ENCODE results near the gene PKNOX2.

The PKNOX2 gene

DNA sequence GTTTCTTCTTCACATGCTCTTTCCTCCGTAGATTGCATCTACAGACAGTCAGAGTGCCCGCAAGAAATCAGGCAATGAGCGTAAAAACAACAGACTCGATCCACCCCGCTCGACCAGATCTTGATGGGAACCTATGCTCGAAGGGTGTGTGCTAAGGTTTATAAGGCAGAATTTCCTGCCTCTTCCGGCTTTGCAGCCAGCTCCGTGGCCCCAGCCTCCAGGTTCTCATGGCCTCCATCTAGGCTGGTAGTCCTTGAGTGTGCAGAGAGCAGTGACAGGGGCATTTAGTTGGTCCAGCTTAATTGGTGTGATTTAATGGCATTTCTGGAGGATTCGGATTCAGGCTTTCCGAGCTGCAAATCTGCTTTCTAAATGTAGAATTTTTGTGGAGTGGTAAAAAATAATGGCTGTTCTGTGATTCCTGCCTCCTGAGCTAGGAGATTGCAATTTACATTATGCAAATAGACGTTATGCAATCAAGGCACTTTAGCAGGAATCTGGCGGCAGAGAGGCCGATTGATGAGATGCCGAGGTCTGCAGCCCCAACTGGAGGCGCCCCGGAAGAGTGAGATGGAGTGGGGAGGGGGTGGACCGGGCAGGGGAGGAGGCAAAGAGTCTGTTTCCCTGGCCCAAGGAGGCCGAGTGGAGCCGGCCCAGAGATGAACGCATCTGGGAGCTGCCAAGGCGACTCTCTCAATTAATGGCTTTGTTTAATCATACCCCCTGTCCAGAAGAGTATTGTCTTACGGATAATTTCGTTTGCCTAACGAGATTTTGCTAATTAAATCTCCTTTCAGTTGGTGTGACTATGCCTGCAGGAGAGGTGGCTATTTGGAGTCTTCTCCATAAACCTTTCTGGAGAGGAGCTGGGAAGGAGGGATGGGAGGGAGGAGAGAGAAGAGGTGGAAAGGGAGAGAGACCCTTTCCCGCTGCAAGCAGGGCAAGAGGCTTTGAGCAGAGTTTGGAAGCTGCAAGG lies 75.3 kb downstream of the PKNOX2 start:
- DNase-seq: no peak

DNA sequence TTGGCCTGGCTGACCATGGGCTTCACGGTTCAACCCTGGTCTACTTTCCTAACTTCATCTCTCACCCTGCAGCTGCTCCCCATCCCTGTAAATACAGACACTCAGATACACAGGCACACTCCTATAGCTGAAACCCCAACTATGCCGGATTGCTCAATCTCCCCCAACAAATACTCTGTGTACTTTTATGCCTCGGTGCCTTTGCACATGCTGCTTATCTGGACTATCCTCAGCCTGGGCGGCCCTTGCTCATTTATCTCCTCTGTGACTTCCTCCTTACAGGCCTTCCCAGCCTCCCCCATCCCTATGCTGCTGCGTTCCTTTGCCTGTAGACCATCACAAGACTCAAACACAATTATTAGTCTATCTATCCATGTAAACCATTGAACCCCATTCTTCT lies 76.6 kb downstream of the PKNOX2 start:
- DNase-seq: no peak

DNA sequence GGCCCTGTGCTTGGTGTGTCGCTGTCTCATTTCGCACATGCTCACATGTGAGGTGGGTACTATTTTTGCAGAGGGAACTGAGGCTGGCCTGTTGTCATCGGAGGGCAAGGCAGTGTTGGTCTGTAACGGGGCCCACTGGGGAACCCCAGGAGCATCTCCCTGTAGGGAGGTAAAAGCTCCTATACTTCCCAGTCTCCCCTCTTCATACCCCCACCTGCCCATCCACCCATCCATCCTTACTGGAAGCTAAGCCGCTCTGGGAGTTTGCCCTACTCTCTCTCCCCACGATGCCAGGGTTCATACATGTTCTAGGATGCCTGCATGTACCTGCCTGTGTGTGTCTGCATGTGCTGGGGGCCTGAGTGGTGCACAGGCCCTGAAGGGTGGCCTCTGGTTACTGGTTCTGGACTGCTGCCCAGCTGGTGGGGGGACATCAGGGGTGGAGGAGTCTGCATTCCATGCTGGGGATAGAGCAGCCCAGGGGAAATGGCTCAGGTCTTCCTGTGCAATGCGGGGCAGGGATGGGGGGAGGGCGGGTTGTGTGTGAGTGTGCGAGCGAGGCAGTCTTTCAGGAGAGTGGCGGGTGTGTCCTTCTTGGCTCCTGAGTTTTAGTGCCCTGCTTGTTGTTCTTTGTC lies 77.7 kb downstream of the PKNOX2 start:
- no peak for DNase-seq

DNA sequence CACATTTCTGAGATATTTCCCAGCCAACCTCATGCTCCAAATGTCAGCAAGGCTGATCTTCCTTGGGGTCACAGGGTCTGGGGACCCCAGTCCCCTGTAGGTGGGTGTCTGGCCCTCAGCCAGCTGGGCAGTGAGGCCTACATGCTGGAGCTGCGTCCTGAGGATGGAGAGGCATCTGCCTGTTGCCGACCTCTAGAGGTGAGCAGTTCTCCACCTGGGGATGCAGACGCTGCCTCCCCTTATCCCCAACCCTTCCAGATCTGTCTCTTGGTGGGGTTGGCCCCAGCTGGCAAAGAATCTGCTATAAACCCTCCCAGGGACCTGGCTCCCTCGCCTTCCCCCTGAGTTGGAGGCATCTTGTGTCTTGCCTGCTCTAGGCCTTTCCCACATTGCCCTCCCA lies 79.6 kb downstream of the PKNOX2 start:
- DNase-seq: no peak

DNA sequence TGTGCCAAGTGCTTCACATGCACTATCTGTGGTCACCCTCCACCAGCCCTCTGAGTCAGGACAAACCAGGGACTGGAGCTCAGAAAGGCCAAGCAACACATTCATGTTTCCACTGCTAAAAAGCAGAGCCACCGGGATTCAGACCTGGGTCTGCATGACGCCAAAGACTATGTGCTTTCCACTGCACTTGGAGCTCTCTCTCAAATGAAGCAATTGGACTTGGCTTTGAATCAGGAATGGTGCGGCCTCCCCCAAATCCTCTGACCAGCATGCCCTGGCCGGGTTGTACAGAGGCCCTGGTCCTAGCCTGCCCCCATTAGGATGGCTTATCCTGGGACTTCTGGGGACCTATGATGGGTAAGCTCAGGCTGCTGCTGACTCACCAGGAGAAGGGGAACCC lies 80.7 kb downstream of the PKNOX2 start:
- DNase-seq: no peak

DNA sequence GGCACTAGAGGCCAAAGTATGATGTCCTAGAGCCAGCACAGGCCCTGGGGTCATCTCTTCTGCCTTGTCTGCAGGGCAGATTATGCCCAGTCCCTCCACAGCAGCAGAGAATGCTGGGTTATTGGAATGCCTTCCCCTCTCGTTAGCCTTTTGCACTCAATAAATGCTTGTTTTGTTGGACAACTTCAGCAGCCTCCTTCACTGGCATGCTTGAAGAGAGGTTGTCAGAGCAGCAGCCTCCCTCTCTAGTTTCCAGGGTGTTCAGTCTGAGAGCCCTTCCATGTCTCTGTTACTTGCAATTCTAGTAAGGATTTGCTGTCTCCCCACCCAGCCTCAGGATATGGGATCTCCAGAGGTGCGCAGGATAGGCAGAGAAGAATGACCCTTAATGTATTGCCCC lies 82.9 kb downstream of the PKNOX2 start:
- no peak for DNase-seq

DNA sequence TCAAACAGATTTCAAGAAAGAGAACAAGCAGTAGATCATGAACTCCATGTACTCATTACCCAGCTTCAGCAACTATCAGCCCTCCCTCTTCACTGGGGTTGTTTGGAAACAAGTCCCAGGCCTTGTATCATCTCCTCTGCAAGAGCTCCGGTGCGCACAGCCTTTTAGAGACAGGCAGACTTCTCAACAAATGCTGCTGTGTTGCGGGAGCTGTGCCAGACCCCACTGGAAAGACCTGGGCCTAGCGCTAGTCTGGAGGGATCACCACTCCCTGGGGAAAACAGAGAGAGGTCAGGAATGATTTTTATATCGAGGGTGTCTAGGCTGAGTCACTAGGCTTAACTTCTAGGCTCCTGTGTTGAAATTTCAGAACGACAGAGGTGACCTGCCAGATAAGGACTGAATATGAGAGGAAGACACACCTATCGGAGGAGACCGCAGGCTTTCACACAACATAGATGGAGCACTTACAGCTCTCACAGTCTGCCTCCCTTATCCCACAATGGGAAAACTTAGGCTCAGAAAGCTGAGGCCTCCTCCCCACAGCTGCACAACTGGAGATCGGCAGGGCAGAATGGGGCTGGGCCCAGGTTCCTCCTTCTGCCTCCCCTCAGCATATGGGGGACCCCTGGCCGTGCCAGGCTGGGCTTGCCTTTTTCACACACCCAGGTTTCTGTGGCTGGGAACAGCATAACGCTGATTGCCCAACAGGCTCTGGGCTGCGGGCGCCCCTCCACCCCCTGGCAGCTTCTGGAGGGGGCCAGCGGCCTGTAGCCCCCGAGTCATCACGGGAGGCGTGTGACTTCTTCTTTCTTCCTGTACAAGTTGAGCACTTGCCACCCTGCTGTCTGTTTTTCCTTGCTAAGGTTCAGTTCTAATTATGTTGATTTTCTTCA lies 86.0 kb downstream of the PKNOX2 start:
- no peak for DNase-seq

DNA sequence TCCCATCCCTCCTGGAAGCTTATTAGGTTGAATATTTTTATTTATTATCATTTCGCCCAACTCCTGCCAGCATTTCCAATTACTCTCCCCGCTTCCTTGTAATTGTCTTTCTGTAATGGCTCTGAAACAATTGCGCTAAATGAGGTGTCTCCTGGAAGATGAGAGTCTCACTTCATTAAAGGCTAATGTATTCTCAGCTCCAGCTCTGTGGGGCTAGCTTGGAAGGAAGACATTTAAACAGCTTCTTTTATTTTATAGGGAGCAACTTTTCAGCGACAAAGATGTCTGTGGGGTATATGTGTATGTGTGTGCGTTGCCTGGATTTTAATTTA lies 86.6 kb downstream of the PKNOX2 start:
- DNase-seq: no peak

DNA sequence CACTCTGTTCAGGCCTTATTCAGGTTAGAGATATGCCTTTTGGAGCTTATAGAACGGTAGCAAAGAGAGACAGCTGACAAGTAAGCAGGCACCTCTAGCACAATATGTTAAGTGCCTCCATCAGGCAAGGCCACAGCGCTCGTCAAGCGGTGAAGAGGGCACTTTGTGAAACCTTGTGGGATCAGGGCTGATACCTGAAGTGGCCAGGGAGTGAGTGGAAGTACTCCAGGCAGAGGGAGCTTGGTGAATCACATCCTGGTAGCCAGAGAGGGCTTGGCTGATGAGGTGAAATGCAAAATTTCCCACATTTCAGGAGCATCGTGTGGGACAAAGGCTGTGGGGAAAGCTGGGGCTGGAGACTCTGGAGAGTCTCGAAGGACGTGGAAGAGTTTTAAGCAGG lies 87.4 kb downstream of the PKNOX2 start:
- DNase-seq: no peak

DNA sequence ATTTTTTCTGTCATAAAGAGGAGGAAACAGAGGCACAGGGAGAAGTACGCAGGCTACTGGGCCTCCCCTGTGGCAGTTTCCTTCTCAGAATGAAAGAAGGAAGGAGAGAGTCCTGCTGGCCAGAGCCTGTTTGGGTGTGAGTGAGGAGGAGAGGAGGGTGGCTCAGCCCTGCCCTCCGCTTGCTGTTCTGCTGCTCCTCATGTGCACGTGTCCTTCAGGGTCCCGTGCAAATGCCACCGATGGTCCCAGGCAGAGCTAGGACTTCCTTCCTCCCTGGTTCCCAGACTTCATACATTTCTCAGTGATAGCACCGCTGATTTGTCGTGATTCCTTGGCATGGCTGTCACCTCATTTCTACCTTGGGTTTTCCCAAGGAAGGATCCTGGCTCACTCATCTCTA lies 88.7 kb downstream of the PKNOX2 start:
- no peak for DNase-seq

DNA sequence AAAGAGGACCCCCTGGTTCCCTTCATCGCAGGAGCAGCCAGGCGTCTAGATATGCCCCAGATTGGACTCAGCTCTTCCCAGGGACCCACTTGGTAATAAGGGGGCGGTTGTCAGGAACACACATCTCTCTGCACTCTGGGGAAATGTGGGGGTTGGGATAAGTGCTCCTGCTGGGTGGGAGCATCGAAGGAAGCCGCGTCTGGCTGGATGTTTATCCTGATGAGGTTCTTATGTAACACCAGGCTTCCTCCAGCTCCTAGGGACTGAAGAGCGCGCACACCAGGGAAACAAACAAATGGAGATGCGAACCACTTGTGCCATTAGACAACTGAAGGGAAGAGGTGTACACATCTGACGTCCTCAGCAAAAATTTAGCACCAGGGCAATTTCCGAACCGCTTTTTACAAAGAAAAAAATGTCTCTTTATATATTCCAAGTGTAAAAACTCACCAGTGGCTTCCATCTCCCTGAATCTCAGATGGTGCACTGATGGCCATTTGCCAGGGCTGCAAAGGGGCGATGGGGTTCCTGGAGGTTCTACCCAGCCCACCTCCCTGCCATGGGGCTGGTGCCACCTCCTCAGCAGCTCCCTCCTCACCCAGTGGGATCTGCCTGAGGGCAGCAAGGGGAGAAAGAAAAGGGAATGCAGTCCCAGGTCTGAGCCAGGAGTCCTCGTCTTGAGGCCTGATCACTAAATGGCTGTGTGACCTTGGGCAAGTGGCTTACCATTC lies 89.4 kb downstream of the PKNOX2 start:
- DNase-seq: no peak

DNA sequence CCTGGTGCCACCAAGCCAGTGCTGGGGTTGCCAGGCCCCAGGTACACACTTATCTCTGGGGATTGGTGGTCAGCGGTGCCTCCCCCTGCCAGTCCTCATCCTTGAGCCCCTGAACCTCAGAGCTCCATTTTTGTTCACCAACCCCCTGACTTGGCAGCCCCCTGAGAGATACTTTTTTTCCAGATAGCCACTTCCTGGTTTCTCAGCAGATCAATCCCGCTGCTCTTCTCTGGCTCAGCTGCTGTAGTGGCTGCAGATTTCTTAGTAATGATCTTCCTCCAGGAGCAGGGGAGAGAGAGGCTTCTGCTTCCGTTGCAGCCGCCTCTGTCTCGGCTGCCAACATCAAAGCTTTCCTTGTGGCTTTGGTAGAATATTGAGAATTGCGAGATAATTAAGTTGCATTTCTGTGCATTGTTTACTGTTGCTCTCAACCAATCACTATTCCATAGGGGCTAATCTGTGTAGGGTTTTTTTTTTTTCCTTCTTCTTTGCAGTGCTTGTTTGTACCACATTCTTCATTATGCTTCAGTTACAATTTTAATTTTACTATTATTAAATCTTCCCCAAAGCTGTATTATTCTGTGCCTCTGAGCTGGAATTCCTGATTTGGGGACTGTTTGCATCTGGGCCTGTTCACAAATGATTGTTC lies 92.1 kb downstream of the PKNOX2 start:
- DNase-seq: no peak

DNA sequence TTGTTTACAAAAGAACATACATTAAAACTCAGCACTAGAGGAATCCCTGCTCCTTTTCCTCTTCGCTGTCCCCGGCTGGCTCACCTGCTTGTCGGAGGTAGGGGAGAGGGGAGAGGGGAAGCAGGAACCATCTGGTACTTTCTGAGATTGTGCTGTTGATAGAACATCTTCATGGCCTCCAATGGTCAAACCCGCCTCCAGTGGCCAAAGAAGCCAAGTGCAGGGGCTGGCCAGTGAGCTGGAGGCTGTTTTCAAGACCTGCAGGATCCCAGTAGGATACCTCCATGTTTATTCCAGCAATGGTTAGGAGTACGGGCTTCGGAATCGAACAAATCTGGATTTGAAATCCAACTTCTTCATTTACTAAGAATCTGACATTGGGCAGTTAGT lies 92.6 kb downstream of the PKNOX2 start:
- no peak for DNase-seq

DNA sequence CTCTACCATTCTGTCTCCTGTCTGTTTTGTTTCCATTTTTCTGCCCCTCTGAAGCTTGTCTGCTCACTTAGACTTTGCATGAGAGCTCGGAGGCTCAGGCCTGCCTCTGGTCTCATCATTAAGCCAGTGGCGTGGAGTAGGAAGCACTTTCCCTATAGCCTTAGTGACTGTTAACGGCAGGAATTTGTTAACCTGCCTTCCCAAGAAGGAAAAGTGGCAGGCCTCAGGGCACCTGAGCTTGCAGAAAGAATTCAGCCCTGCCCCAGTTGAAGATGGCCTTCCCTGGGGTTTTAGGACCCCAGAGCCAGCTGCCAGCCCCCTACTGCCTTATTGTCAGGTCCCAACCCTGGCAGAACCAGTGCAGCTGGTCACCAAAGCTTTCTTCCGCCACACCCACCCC lies 93.2 kb downstream of the PKNOX2 start:
- no peak for DNase-seq

DNA sequence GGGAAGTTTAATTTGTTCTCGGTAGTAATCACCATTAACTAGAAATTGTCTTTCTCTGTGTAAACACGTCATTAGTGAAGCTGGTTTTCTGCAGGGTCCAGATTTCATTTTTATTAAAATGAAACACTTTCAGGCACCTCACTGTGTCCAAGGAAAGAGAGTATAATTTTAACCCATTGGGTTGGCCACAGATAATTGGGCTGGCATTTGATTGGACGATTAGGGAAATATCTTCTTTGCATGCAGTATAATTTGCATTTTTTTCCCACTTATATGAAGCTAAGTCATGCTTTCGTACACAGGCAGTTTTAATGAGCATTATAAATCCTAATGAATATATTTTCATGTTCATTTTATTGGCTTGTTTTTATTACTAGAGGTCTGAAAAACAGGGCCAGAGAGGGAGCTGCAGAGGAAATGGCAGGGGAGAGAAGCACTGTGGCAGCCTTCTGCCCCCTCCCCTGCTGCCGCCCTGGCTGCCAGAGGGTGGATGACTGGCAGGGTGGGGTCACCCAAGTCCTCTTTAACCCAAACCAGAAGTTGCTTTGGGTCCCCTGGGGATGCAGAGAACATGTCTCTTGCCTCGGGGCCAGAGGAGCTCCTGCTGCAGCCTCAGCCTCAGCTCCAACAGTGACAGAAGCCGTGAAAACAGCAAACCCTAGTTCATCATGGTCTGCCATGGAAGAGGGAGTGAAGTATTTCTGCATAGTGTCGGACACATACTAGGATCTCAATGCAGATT lies 93.9 kb downstream of the PKNOX2 start:
- no peak for DNase-seq

DNA sequence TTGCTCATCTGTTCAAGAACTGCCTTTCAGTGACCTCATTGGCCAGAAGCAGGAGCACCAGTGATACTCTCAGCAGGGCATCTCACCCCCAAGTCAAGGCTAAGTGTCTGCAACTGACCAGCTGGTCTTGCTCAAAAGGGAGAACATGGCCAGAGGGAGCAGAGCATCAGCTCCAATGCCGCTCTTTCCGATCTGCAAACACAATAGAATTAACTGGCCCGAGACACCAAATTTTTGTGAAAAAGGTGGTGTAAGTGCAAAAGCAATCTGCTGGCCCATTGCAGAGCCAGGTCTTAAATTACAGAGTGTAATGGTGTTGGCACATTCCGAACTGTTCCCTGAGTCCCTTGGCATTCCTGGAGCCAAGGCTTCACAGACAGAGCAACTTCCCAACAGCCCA lies 97.0 kb downstream of the PKNOX2 start:
- no peak for DNase-seq

DNA sequence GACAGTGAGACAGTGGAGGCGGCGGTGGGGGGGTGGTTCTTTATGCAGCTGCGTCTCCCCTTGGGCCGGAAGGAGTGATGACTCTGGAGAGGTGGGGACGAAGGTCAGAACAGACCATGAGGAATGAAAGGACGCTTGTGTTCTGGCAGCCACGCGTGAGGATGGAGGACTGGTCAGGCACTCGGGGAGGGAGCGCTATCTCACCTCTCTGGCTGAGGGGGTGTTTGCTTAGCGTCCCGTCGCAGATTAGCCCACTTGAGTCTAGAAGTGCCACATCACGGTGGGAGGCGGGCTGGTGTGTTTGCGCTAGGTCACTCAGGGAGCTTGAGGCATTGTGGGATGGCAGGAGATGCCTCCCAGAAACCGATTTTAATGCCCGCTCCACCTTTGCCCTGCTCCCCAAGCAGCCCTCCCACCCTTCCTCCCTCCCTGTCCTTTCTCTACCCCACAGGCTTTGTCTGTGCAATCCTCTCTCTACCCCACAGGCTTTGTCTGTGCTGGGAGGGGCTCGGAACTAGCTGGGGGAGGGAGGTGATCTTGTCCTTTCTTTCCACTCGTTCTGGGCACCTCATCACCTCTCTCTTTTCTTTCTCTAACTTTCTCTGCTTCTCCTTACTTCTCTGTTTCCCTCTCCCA lies 97.8 kb downstream of the PKNOX2 start:
- DNase-seq: no peak

DNA sequence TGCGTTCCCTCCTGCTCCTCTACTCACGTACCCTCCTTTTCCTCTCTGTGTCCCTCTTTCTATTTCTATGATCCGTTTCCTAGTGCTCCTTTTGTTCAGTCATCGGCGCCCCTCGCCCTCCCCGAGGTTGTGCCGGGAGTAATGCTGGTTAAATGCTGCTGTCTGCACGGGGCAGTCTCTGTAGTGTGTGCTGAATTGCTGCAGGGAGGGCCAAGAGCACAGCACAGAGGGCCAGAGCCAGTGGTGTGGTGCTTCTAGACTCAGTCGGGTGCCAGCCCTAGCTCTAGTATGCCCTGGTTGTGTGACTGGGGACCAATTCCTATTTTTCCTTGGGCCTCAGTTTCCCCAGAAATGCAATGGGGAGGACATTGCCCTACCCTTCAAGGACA lies 98.3 kb downstream of the PKNOX2 start:
- no peak for DNase-seq

DNA sequence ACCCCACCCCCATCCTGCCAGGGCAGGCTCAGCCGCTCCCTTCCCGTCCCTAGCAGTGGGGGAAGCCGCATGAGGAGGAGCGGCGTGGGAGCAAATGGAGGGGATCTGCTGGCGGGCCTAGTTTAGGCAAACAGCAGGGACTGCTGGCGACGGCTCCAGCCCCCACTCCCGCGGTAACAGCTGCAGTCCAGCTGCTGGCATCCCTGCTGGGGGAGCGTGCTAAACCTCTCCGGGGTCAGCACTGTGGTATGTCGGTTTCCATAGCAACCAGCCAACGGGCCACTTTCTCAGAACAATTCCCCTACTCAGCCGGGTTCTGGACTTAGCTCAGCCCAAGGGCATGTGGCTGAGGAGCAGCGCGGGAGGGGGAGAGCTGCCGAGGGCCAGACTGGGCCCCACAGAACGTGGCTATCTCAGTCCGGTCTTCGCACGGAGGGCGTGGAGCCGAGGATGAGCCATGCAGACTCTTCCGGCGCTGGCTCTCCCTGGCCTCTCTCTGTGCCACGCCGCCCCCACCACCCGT lies 98.8 kb downstream of the PKNOX2 start:
- DNase-seq: no peak

DNA sequence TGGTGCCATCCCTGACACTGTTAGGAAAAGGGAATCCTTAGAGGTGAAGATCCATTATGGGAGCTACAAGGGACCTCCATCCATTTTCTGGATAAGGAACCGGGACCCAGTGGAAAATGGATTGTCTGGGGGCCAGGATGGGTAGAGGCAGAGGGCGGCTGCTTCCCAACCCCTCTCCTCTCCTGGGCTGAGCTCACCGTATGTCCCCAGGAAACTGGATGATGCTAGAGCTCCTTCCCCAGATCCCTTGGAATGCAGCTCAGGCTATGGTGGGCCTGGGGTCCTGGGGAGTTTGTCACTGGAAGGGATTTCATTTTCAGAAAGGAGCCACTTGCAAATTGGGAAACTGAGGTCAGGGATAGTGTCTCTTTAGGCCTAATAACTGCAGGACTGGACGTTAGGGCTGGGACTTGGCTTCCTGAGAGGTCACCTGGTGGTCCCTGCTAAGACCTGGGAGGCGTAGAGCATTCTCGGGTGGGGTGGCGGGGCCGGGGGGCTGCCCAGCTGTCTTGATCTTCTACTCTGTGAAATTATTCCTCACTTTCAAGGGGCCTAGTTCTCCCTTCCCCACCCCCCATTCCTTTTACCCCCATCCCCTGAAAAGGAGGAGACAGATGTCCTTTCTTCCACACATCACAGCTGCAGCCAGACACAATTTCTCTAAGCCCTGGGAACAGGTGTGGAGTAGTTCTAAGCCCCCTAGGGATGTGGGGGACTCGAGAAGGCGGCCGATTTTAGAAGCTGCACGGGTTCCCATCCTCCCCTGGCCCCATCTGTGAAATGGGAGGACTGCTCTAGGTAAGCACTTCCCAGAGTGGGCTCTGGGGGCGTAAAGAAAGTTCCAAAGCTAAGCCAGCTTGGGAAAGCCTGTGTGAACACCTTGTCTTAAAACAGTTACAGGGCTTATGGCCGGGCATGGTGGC lies 99.8 kb downstream of the PKNOX2 start:
- DNase-seq: no peak
